AG04450 (cell line): ENCODE data around the gene MPND. TPM values are rescaled to one million over a fixed set of nuclear protein-coding genes. Genes with fewer than 3 reads are reported as not detected.

Source experiments
- CTCF ChIA-PET: fragments of 300-600, 350-600 bp; formaldehyde crosslinking; extraction: SDS; loops from one replicate; lab custom pipeline; 2022; ENCODE audit warnings: antibody characterized with exemption, inconsistent platforms; lab: Charles Lee
- POLR2A ChIA-PET: fragments of 350-600 bp; formaldehyde crosslinking; extraction: SDS; loops from one replicate; lab custom pipeline; 2021; ENCODE audit warnings: antibody characterized with exemption, inconsistent platforms; lab: Yijun Ruan, JAX
- DNase-seq: peaks from one replicate; pipeline ENCODE4 v3.0.0-alpha.2; 2011; ENCODE audit warnings: low read depth, low spot score
- H3K27ac ChIP-seq: one replicate; pipeline ENCODE4 v1.5.1; 2012; ENCODE audit warnings: low read depth, low read length, control low read depth
- H3K27me3 ChIP-seq: one replicate; pipeline ENCODE4 v1.6.0; 2012; ENCODE audit warnings: low read length; ENCODE audit not compliant: control insufficient read depth, insufficient read depth
- H3K4me3 ChIP-seq: 2 replicates; pipeline ENCODE4 v1.5.1; 2011; ENCODE audit warnings: mild to moderate bottlenecking, low read depth, low read length, control low read depth
- H3K9me3 ChIP-seq: 2 replicates; pipeline ENCODE4 v1.5.1; 2012; ENCODE audit warnings: low read length; ENCODE audit not compliant: control insufficient read depth, insufficient read depth
- CTCF ChIP-seq: IDR thresholded peaks from 2 replicates; pipeline ENCODE4 v1.5.1; 2011; ENCODE audit warnings: low read depth, low read length, control low read depth, inconsistent platforms
- polyA plus RNA-seq: library from polyadenylated mRNA; depleted of rRNA; stranded (reverse); fragments of >200 nt; gene quantifications from 2 replicates; pipeline ENCODE4 v1.2.3, GENCODE V29; 2011

Gene MPND
- polyA plus RNA-seq, 1 experiment: 5.1 TPM

GRCh38 chr19:4389064-4389375 lies 45.7 kb downstream of the MPND start:
- H3K27ac ChIP-seq: peak overlapping the region; percentile 11
- CTCF ChIA-PET: interaction anchor here (1.6 to 1.7 kb wide), 2 partner anchors 13 to 36 kb away, joined by 4 to 5 read pairs; no protein-coding TSS in a partner anchor
- H3K4me3 ChIP-seq: no peak overlapping the region
- H3K9me3 ChIP-seq: no peaks in the 10 kb centered on the region; the same call in 1 of the 2 replicates
- no peaks in the 10 kb centered on the region for H3K27me3 ChIP-seq
- no peak for DNase-seq
- TF ChIP-seq CTCF: no peak
- POLR2A ChIA-PET: no interaction called here

DNA sequence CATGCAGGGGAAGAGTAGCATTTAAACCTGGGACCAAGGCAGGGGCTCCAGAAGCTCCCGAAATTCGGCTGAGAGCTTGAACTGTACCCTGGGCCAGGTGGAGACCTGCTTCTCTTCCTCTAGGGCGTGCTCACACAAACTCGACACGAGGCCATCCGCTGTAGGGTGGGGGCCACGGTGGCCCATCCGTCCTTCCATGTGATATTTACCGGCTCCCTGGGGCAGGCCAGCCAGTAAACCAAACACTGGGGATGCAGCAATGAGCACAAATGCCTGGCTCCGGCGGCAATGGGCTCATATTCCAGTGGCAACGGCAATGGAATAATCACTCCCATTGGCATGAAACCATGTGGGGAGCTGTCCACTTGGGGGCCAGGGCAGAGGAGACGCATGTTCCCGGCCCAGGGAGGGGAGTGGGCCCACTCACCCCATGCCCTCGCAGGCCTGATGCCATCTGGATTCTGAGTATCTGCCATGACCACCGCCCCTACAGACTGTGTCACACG lies 46.2 kb downstream of the MPND start:
- ChIA-PET POLR2A (no interaction called here), CTCF (interaction anchor here (1.6 to 1.8 kb wide), 3 partner anchors 11 to 37 kb away, joined by 4 to 10 read pairs (median 5); partner anchors contain the start of gene SH3GL1)
- Histone ChIP-seq H3K9me3 (no peaks in the 10 kb centered on the region; the same call in 1 of the 2 replicates), H3K4me3 (no peak overlapping the region), H3K27me3 (no peaks in the 10 kb centered on the region), H3K27ac (peak overlapping the region; percentile 75)
- DNase-seq: no peak
- no peak for TF ChIP-seq CTCF

- no peaks in the 10 kb centered on the region for H3K27me3 ChIP-seq
- ChIA-PET CTCF (interaction anchor here (1.2 to 1.8 kb wide), 6 partner anchors 10 to 122 kb away, joined by 4 to 10 read pairs (median 5); partner anchors contain the start of genes CHAF1A and SH3GL1), POLR2A (interaction anchor here (0.7 to 1.2 kb wide), 3 partner anchors 9 to 15 kb away, joined by 3 to 4 read pairs (median 3); no protein-coding TSS in a partner anchor)
- H3K4me3 ChIP-seq: peak overlapping the region; percentile 25
- no peak for DNase-seq
- no peak for TF ChIP-seq CTCF
- peak overlapping the region; percentile 75 for H3K27ac ChIP-seq
- no peaks in the 10 kb centered on the region; the same call in 1 of the 2 replicates for H3K9me3 ChIP-seq
Observed at GRCh38 chr19:4390017-4390566, 46.7 kb downstream of the MPND start.

GRCh38 chr19:4390567-4391305 lies 47.4 kb downstream of the MPND start:
- POLR2A ChIA-PET: interaction anchor here (0.7 to 1.4 kb wide), 5 partner anchors 8 to 66 kb away, joined by 3 to 6 read pairs (median 4); no protein-coding TSS in a partner anchor
- H3K4me3 ChIP-seq: peak overlapping the region; percentile 25

More at GRCh38 chr19:4390567-4391305, 47.4 kb downstream of the MPND start:
- Histone ChIP-seq H3K9me3 (no peaks in the 10 kb centered on the region; the same call in 1 of the 2 replicates), H3K27me3 (no peaks in the 10 kb centered on the region), H3K27ac (peak overlapping the region; percentile 75)
- TF ChIP-seq CTCF: no peak
- DNase-seq: no peak
- CTCF ChIA-PET: interaction anchor here (0.7 to 1.8 kb wide), 5 partner anchors 10 to 123 kb away, joined by 4 to 10 read pairs (median 5); partner anchors contain the start of genes CHAF1A and SH3GL1
